ENCODE data around the gene EHBP1.
"Not testable (repeated sequence)": the region's sequence is repeated elsewhere in the genome, so short reads cannot be mapped to it uniquely, and the experiment has no call there.

Gene EHBP1

GRCh38 chr2:62968668-62969067 lies 263.2 kb downstream of the EHBP1 start:
- no peak for DNase-seq

- DNase-seq: no peak
These were observed 266.4 kb downstream of the EHBP1 start for GRCh38 chr2:62971936-62972335.

- no peak for DNase-seq
These were observed 267.1 kb downstream of the EHBP1 start for GRCh38 chr2:62972601-62973000.

- no peak for DNase-seq
These were observed 269.5 kb downstream of the EHBP1 start for GRCh38 chr2:62974999-62975398.

GRCh38 chr2:62991605-62992004 lies 286.1 kb downstream of the EHBP1 start:
- no peak for DNase-seq

- DNase-seq: no peak
These were observed 287.0 kb downstream of the EHBP1 start for GRCh38 chr2:62992561-62992960.

GRCh38 chr2:62994206-62994605 lies 288.7 kb downstream of the EHBP1 start:
- DNase-seq: no peak

- no peak for DNase-seq
These were observed 291.1 kb downstream of the EHBP1 start for GRCh38 chr2:62996534-62997186.

GRCh38 chr2:62998949-62999348 lies 293.4 kb downstream of the EHBP1 start:
- DNase-seq: no peak

- DNase-seq: no peak
These were observed 294.4 kb downstream of the EHBP1 start for GRCh38 chr2:62999905-63000304.

GRCh38 chr2:63000801-63001200 lies 295.3 kb downstream of the EHBP1 start:
- DNase-seq: no peak

GRCh38 chr2:63001576-63001975 lies 296.1 kb downstream of the EHBP1 start:
- DNase-seq: no peak

GRCh38 chr2:63003351-63003750 lies 297.8 kb downstream of the EHBP1 start:
- no peak for DNase-seq

- DNase-seq: no peak
These were observed 302.4 kb downstream of the EHBP1 start for GRCh38 chr2:63007813-63008458.

- no peak for DNase-seq
These were observed 303.3 kb downstream of the EHBP1 start for GRCh38 chr2:63008838-63009237.

GRCh38 chr2:63009490-63009889 lies 304.0 kb downstream of the EHBP1 start:
- DNase-seq: no peak

GRCh38 chr2:63012541-63012940 lies 307.0 kb downstream of the EHBP1 start:
- DNase-seq: no peak

- DNase-seq: no peak
These were observed 307.9 kb downstream of the EHBP1 start for GRCh38 chr2:63013438-63013837.

GRCh38 chr2:63015389-63015788 lies 309.9 kb downstream of the EHBP1 start:
- DNase-seq: no peak

- DNase-seq: no peak
These were observed 312.9 kb downstream of the EHBP1 start for GRCh38 chr2:63018439-63018838.

- not testable (repeated sequence) for DNase-seq
These were observed 314.2 kb downstream of the EHBP1 start for GRCh38 chr2:63019686-63020085.

GRCh38 chr2:63023444-63023843 lies 317.9 kb downstream of the EHBP1 start:
- no peak for DNase-seq

GRCh38 chr2:63027220-63027619 lies 321.7 kb downstream of the EHBP1 start:
- DNase-seq: no peak

GRCh38 chr2:63029058-63029457 lies 323.5 kb downstream of the EHBP1 start:
- no peak for DNase-seq

GRCh38 chr2:63034526-63034925 lies 329.0 kb downstream of the EHBP1 start:
- DNase-seq: no peak
